HepG2 (cell line): Measurements from ENCODE around the gene ANKRD39. TPM values are rescaled to one million over a fixed set of nuclear protein-coding genes. Genes with fewer than 3 reads are reported as not detected.

Experiments used
- ARNTL ChIP-seq: sonication (generic); formaldehyde crosslinking; IDR thresholded peaks from 2 replicates; pipeline ENCODE4 v1.4.0; 2020; ENCODE audit warnings: mild to moderate bottlenecking, missing genetic modification reagents
- DMAP1 ChIP-seq: IDR thresholded peaks from 2 replicates; pipeline ENCODE4 v1.6.1; 2016
- ERF ChIP-seq: IDR thresholded peaks from 2 replicates; pipeline ENCODE4 v1.6.1; 2018; ENCODE audit warnings: missing biosample characterization, missing genetic modification reagents
- HDAC1 ChIP-seq: sonication (generic); formaldehyde crosslinking; IDR thresholded peaks from 2 replicates; pipeline ENCODE4 v1.5.1; 2020; ENCODE audit warnings: mild to moderate bottlenecking, missing genetic modification reagents
- KDM5B ChIP-seq: sonication (generic); formaldehyde crosslinking; IDR thresholded peaks from 2 replicates; pipeline ENCODE4 v1.4.0; 2020; ENCODE audit warnings: missing genetic modification reagents, mild to moderate bottlenecking, borderline replicate concordance
- KLF15 ChIP-seq: sonication (generic); formaldehyde crosslinking; IDR thresholded peaks from 2 replicates; pipeline ENCODE4 v1.8.1; 2023; ENCODE audit warnings: borderline replicate concordance, mild to moderate bottlenecking, inconsistent platforms, missing genetic modification reagents, mixed read lengths
- MAX ChIP-seq: IDR thresholded peaks from 2 replicates; pipeline ENCODE4 v1.6.1; 2012; ENCODE audit warnings: inconsistent platforms
- MIXL1 ChIP-seq: IDR thresholded peaks from 2 replicates; pipeline ENCODE4 v1.6.1; 2016
- NAIF1 ChIP-seq: sonication (generic); formaldehyde crosslinking; IDR thresholded peaks from 2 replicates; pipeline ENCODE4 v1.5.0; 2020; ENCODE audit warnings: mild to moderate bottlenecking, missing genetic modification reagents, borderline replicate concordance
- NFE2 ChIP-seq: sonication (generic); formaldehyde crosslinking; IDR thresholded peaks from 2 replicates; pipeline ENCODE4 v1.4.0; 2020; ENCODE audit warnings: missing genetic modification reagents
- NFKBIZ ChIP-seq: IDR thresholded peaks from 2 replicates; pipeline ENCODE4 v1.6.1; 2018; ENCODE audit warnings: missing genetic modification reagents, missing compliant biosample characterization
- PITX1 ChIP-seq: sonication (generic); formaldehyde crosslinking; IDR thresholded peaks from 2 replicates; pipeline ENCODE4 v1.5.1; 2020; ENCODE audit warnings: mild to moderate bottlenecking, missing genetic modification reagents
- SIN3A ChIP-seq: IDR thresholded peaks from 2 replicates; pipeline ENCODE4 v1.6.1; 2011; ENCODE audit warnings: low read depth, mild to moderate bottlenecking, control low read depth, low read length, borderline replicate concordance
- SSRP1 ChIP-seq: IDR thresholded peaks from 2 replicates; pipeline ENCODE4 v1.6.1; 2016; ENCODE audit warnings: control low read depth
- WIZ ChIP-seq: sonication (generic); formaldehyde crosslinking; IDR thresholded peaks from 2 replicates; pipeline ENCODE4 v1.5.1; 2020; ENCODE audit warnings: mild to moderate bottlenecking, missing genetic modification reagents
- ZNF350 ChIP-seq: sonication (generic); formaldehyde crosslinking; IDR thresholded peaks from 2 replicates; pipeline ENCODE4 v1.4.0; 2020; ENCODE audit warnings: mild to moderate bottlenecking, low read depth, missing genetic modification reagents, borderline replicate concordance
- ZNF382 ChIP-seq: sonication (generic); formaldehyde crosslinking; IDR thresholded peaks from 2 replicates; pipeline ENCODE4 v1.5.0; 2020; ENCODE audit warnings: missing genetic modification reagents, mild to moderate bottlenecking, borderline replicate concordance
- ZNF460 ChIP-seq: sonication (generic); formaldehyde crosslinking; IDR thresholded peaks from 2 replicates; pipeline ENCODE4 v1.5.1; 2020; ENCODE audit warnings: missing genetic modification reagents, mild to moderate bottlenecking, borderline replicate concordance
- ZNF546 ChIP-seq: sonication (generic); formaldehyde crosslinking; conservative IDR thresholded peaks from 2 replicates; pipeline ENCODE4 v1.8.1; 2023; ENCODE audit warnings: mild to moderate bottlenecking, missing genetic modification reagents
- ZNF639 ChIP-seq: conservative IDR thresholded peaks from 2 replicates; pipeline ENCODE4 v1.6.1; 2018; ENCODE audit warnings: missing genetic modification reagents
- polyA plus RNA-seq, 8 experiments: library from polyadenylated mRNA; depleted of rRNA in 3 of 8; stranded (reverse) in 7 of 8; unstranded in 1 of 8; fragments of >200 nt; fragmentation: Illumina TruSeq in 4 of 8; extraction: Trizol in 4 of 8; gene quantifications; 2 replicates each; pipeline versions ENCODE4 v1.2.1 to v1.2.3, GENCODE V29; 2011 to 2016; ENCODE audit warnings: low read depth in 4 of 8, missing spikeins in 1 of 8, mixed read lengths in 1 of 8; ENCODE audit not compliant: insufficient read depth in 1 of 8
- total RNA-seq, 5 experiments: library from RNA; depleted of rRNA; stranded (reverse); fragments of >200 nt; fragmentation: Illumina TruSeq; extraction: Trizol; gene quantifications; 2 replicates each; pipeline ENCODE4 v1.2.3, GENCODE V29; 2016; ENCODE audit warnings: low read depth in 1 of 5

The ANKRD39 gene
- total and polyA plus RNA-seq, 2 of the 13 experiments (the other 11 are each of a cell fraction or from before 2014, with no cell fraction given) = 23.2 to 24.8 TPM

GRCh38 chr2:96856776-96857666 is 795 bp downstream of the ANKRD39 start (continued):
- TF ChIP-seq KDM5B (no peak), NFKBIZ (CRISPR knock-in tag) (no peak), ZNF546 (CRISPR knock-in tag) (no peak), ZNF639 (CRISPR knock-in tag) (no peak), SSRP1 (CRISPR knock-in tag) (0 out of 2 replicates have a peak, but pooled peaks have one; percentile 26), NFE2 (CRISPR knock-in tag) (0 out of 2 replicates have a peak, but pooled peaks have one; percentile 32), WIZ (no peak; the same call in 1 of the 2 replicates), ZNF350 (CRISPR knock-in tag) (no peak; the same call in 1 of the 2 replicates), ZNF382 (CRISPR knock-in tag) (no peak), ARNTL (CRISPR knock-in tag) (0 out of 2 replicates have a peak, but pooled peaks have one; percentile 57), PITX1 (CRISPR knock-in tag) (no peak), ZNF460 (CRISPR knock-in tag) (0 out of 2 replicates have a peak, but pooled peaks have one; percentile 47), MAX (peak; percentile 58), NAIF1 (CRISPR knock-in tag) (no peak), DMAP1 (no peak), HDAC1 (CRISPR knock-in tag) (peak; percentile 4), ERF (CRISPR knock-in tag) (no peak), SIN3A (peak; percentile 50; the same call in 1 of the 2 replicates), KLF15 (CRISPR knock-in tag) (no peak), MIXL1 (no peak)
